T47D (cell line): ENCODE measurements around the gene HRH1.

ENCODE experiments used
- DNase-seq, 2 experiments: peaks; one replicate each; pipeline versions ENCODE4 v3.0.0 to v3.0.0-alpha.2; 2011 to 2012; ENCODE audit warnings: low read depth in 1 of 2, low spot score in 1 of 2
- JUND ChIP-seq: IDR thresholded peaks from 2 replicates; pipeline ENCODE4 v1.6.1; 2012; ENCODE audit warnings: low read depth
- in situ Hi-C: cut with HindIII; loops from 2 replicates; pipeline ENCODE4 v1.10.0; 2016; ENCODE audit warnings: low sequenced_read_pairs, low pct_unique_long_range_greater_than_20kb

Gene HRH1

GRCh38 chr3:11300970-11301369 lies 146.7 kb downstream of the HRH1 start:
- in situ Hi-C loops: no loop called here
- no peak for DNase-seq
- TF ChIP-seq JUND: no peak

- in situ Hi-C loops: no loop called here
- TF ChIP-seq JUND: no peak
- DNase-seq: no peak
Observed at GRCh38 chr3:11302444-11302843, 148.2 kb downstream of the HRH1 start.

GRCh38 chr3:11304175-11304574 lies 149.9 kb downstream of the HRH1 start:
- in situ Hi-C loops: no loop called here
- no peak for TF ChIP-seq JUND
- no peak for DNase-seq

GRCh38 chr3:11305509-11305908 lies 151.2 kb downstream of the HRH1 start:
- in situ Hi-C loops: no loop called here
- DNase-seq: peak in 1 of 2 experiments; percentile 21
- no peak for TF ChIP-seq JUND

GRCh38 chr3:11306817-11307589 lies 152.7 kb downstream of the HRH1 start:
- no peak for DNase-seq
- in situ Hi-C loops: no loop called here
- no peak for TF ChIP-seq JUND

- in situ Hi-C loops: no loop called here
- DNase-seq: no peak
- TF ChIP-seq JUND: no peak
Observed at GRCh38 chr3:11307830-11308432, 153.6 kb downstream of the HRH1 start.

GRCh38 chr3:11310258-11310657 lies 156.0 kb downstream of the HRH1 start:
- TF ChIP-seq JUND: no peak
- in situ Hi-C loops: no loop called here
- DNase-seq: no peak

GRCh38 chr3:11312166-11312565 lies 157.9 kb downstream of the HRH1 start:
- in situ Hi-C loops: no loop called here
- TF ChIP-seq JUND: no peak
- DNase-seq: no peak
